HepG2 (cell line): ENCODE results near the gene ZFP1. TPM values are rescaled to one million over a fixed set of nuclear protein-coding genes. Genes with fewer than 3 reads are reported as not detected.
A peak's percentile ranks its signal among the peaks of the same experiment; 100 is the strongest.

Source experiments
- ARNTL ChIP-seq: sonication (generic); formaldehyde crosslinking; IDR thresholded peaks from 2 replicates; pipeline ENCODE4 v1.4.0; 2020; ENCODE audit warnings: mild to moderate bottlenecking, missing genetic modification reagents
- ERF ChIP-seq: IDR thresholded peaks from 2 replicates; pipeline ENCODE4 v1.6.1; 2018; ENCODE audit warnings: missing biosample characterization, missing genetic modification reagents
- GATAD2A ChIP-seq: IDR thresholded peaks from 2 replicates; pipeline ENCODE4 v1.6.1; 2016
- NKX3-1 ChIP-seq: sonication (generic); formaldehyde crosslinking; IDR thresholded peaks from 2 replicates; pipeline ENCODE4 v1.5.0; 2020; ENCODE audit warnings: missing genetic modification reagents
- TBX2 ChIP-seq: sonication (generic); formaldehyde crosslinking; IDR thresholded peaks from 2 replicates; pipeline ENCODE4 v1.5.0; 2020; ENCODE audit warnings: missing genetic modification reagents, mild to moderate bottlenecking, borderline replicate concordance
- ZNF251 ChIP-seq: sonication (generic); formaldehyde crosslinking; IDR thresholded peaks from 2 replicates; pipeline ENCODE4 v1.9.0; 2021; ENCODE audit warnings: mild to moderate bottlenecking, missing genetic modification reagents
- ZNF660 ChIP-seq: sonication (generic); formaldehyde crosslinking; IDR thresholded peaks from 2 replicates; pipeline ENCODE4 v1.5.1; 2020; ENCODE audit warnings: mild to moderate bottlenecking, low read depth, missing genetic modification reagents, borderline replicate concordance
- polyA plus RNA-seq, 8 experiments: library from polyadenylated mRNA; depleted of rRNA in 3 of 8; stranded (reverse) in 7 of 8; unstranded in 1 of 8; fragments of >200 nt; fragmentation: Illumina TruSeq in 4 of 8; extraction: Trizol in 4 of 8; gene quantifications; 2 replicates each; pipeline versions ENCODE4 v1.2.1 to v1.2.3, GENCODE V29; 2011 to 2016; ENCODE audit warnings: low read depth in 4 of 8, missing spikeins in 1 of 8, mixed read lengths in 1 of 8; ENCODE audit not compliant: insufficient read depth in 1 of 8
- total RNA-seq, 5 experiments: library from RNA; depleted of rRNA; stranded (reverse); fragments of >200 nt; fragmentation: Illumina TruSeq; extraction: Trizol; gene quantifications; 2 replicates each; pipeline ENCODE4 v1.2.3, GENCODE V29; 2016; ENCODE audit warnings: low read depth in 1 of 5
- TF ChIP-seq, protein P1 (sequence below): sonication (generic); formaldehyde crosslinking; IDR thresholded peaks from 2 replicates; pipeline ENCODE4 v1.4.0; 2020; ENCODE audit warnings: missing genetic modification reagents
- TF ChIP-seq, protein P2 (sequence below): sonication (generic); formaldehyde crosslinking; IDR thresholded peaks from 2 replicates; pipeline ENCODE4 v1.4.0; 2020; ENCODE audit warnings: missing genetic modification reagents
- TF ChIP-seq, protein P3 (sequence below): sonication (generic); formaldehyde crosslinking; IDR thresholded peaks from 2 replicates; pipeline ENCODE4 v1.4.0; 2020; ENCODE audit warnings: mild to moderate bottlenecking, missing genetic modification reagents
- TF ChIP-seq, protein P4 (sequence below): sonication (generic); formaldehyde crosslinking; conservative IDR thresholded peaks from 2 replicates; pipeline ENCODE4 v1.4.0; 2020; ENCODE audit warnings: mild to moderate bottlenecking, missing genetic modification reagents, moderate library complexity
- TF ChIP-seq, protein P5 (sequence below): sonication (generic); formaldehyde crosslinking; IDR thresholded peaks from 2 replicates; pipeline ENCODE4 v1.5.1; 2020; ENCODE audit warnings: mild to moderate bottlenecking, moderate library complexity, missing genetic modification reagents

ZFP1 gene
- total and polyA plus RNA-seq, 2 of the 13 experiments (the other 11 are each of a cell fraction or from before 2014, with no cell fraction given): 8.3 to 14.0 TPM

DNA sequence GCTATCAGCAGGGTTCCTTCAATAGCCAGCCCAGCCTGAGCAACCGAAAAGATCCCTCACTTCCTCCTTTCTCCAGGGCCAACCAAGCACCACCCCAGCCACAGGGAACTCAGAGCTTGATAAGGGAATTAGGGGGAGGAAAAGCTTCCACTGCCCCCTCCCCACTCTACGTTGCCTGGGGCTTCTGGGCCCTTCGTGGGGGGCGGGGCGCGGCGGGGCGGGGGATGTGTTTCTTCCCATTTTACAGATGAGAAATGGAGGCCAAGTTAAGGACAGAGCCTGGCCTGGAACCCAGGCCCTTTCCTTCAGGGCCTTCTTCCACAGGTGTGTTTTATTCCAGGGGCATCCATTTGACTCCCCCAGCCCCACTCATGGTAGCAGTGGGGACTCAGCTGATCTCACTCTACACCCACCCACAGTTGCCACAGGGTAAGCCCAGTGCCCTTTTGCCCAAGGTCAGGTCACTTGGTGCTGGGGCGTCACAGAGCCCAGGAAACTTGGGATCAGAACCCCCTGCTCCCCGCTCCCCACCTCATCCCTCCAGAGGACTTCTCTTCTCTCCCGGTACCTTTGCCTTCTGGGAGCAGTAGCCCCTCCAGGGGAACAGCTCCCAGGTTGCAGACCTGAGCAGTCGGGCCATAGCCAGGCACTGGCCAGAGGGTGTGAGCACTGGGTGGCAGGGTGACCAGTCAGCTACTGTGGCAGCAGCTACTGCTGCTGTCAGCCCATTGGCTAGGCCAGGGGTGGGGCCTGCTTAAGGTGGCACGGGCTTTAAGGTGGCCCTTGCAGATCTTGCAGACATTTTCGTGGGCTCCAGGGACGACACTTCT is 32.0 kb upstream of the ZFP1 start, which contains the start of gene LDHD (continued):
- TF ChIP-seq, protein P1, sequence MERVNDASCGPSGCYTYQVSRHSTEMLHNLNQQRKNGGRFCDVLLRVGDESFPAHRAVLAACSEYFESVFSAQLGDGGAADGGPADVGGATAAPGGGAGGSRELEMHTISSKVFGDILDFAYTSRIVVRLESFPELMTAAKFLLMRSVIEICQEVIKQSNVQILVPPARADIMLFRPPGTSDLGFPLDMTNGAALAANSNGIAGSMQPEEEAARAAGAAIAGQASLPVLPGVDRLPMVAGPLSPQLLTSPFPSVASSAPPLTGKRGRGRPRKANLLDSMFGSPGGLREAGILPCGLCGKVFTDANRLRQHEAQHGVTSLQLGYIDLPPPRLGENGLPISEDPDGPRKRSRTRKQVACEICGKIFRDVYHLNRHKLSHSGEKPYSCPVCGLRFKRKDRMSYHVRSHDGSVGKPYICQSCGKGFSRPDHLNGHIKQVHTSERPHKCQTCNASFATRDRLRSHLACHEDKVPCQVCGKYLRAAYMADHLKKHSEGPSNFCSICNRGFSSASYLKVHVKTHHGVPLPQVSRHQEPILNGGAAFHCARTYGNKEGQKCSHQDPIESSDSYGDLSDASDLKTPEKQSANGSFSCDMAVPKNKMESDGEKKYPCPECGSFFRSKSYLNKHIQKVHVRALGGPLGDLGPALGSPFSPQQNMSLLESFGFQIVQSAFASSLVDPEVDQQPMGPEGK (CRISPR knock-in tag): peak; percentile 64
- TF ChIP-seq ZNF251 (CRISPR knock-in tag) (no peak), GATAD2A (CRISPR knock-in tag) (peak; percentile 67), ARNTL (no peak), ZNF660 (CRISPR knock-in tag) (no peak), NKX3-1 (CRISPR knock-in tag) (0 out of 2 replicates have a peak, but pooled peaks have one; percentile 11), TBX2 (CRISPR knock-in tag) (peak; percentile 60; the same call in 1 of the 2 replicates), ERF (CRISPR knock-in tag) (peak; percentile 88)
- TF ChIP-seq, protein P2, sequence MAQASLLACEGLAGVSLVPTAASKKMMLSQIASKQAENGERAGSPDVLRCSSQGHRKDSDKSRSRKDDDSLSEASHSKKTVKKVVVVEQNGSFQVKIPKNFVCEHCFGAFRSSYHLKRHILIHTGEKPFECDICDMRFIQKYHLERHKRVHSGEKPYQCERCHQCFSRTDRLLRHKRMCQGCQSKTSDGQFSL (CRISPR knock-in tag): no peak
- TF ChIP-seq, protein P3, sequence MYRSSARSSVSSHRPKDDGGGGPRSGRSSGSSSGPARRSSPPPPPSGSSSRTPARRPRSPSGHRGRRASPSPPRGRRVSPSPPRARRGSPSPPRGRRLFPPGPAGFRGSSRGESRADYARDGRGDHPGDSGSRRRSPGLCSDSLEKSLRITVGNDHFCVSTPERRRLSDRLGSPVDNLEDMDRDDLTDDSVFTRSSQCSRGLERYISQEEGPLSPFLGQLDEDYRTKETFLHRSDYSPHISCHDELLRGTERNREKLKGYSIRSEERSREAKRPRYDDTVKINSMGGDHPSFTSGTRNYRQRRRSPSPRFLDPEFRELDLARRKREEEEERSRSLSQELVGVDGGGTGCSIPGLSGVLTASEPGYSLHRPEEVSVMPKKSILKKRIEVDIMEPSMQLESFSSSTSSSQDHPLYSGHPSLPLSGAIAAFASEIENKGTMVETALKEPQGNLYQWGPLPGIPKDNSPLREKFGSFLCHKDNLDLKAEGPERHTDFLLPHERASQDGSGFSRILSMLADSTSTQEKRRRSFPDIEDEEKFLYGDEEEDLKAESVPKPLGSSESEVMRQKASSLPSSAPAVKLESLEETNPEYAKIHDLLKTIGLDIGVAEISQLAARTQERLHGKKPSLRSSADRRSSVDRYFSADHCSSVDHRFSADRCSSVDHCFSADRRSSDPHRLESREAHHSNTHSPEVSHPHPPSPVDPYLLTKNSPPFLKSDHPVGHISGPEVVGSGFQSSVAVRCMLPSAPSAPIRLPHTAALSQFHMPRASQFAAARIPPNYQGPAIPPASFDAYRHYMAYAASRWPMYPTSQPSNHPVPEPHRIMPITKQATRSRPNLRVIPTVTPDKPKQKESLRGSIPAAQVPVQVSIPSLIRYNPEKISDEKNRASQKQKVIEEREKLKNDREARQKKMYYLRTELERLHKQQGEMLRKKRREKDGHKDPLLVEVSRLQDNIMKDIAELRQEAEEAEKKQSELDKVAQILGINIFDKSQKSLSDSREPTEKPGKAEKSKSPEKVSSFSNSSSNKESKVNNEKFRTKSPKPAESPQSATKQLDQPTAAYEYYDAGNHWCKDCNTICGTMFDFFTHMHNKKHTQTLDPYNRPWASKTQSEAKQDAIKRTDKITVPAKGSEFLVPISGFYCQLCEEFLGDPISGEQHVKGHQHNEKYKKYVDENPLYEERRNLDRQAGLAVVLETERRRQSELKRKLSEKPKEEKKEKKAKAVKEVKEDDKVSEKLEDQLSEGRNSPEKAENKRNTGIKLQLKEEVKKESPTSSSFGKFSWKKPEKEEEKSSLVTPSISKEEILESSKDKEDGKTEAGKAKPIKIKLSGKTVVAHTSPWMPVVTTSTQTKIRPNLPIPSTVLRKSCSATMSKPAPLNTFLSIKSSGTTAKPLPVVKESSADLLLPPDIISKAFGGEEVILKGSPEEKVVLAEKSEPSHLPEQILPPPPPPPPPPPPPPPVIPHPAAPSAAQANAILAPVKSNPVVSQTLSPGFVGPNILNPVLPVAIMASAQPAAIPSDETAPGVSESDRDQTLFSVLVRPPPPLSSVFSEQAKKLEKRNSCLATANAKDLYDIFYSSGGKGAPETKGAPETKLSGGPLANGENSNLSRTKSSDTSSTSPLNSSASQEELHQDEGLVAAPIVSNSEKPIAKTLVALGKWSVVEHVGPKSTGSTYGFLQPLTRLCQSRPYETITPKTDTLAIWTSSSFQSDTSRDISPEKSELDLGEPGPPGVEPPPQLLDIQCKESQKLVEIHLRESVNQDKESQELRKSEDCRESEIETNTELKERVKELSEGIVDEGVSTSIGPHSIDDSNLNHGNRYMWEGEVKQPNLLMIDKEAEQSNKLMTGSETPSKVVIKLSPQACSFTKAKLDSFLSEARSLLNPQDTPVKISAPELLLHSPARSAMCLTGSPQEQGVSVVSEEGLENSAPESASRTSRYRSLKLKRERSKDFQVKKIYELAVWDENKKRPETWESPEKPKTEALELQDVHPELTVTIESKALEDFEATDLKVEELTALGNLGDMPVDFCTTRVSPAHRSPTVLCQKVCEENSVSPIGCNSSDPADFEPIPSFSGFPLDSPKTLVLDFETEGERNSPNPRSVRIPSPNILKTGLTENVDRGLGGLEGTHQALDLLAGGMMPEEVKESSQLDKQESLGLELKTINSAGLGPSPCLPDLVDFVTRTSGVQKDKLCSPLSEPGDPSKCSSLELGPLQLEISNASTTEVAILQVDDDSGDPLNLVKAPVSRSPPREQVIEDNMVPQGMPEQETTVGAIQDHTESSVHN (CRISPR knock-in tag): peak; percentile 59; the same call in 1 of the 2 replicates
- TF ChIP-seq, protein P4, sequence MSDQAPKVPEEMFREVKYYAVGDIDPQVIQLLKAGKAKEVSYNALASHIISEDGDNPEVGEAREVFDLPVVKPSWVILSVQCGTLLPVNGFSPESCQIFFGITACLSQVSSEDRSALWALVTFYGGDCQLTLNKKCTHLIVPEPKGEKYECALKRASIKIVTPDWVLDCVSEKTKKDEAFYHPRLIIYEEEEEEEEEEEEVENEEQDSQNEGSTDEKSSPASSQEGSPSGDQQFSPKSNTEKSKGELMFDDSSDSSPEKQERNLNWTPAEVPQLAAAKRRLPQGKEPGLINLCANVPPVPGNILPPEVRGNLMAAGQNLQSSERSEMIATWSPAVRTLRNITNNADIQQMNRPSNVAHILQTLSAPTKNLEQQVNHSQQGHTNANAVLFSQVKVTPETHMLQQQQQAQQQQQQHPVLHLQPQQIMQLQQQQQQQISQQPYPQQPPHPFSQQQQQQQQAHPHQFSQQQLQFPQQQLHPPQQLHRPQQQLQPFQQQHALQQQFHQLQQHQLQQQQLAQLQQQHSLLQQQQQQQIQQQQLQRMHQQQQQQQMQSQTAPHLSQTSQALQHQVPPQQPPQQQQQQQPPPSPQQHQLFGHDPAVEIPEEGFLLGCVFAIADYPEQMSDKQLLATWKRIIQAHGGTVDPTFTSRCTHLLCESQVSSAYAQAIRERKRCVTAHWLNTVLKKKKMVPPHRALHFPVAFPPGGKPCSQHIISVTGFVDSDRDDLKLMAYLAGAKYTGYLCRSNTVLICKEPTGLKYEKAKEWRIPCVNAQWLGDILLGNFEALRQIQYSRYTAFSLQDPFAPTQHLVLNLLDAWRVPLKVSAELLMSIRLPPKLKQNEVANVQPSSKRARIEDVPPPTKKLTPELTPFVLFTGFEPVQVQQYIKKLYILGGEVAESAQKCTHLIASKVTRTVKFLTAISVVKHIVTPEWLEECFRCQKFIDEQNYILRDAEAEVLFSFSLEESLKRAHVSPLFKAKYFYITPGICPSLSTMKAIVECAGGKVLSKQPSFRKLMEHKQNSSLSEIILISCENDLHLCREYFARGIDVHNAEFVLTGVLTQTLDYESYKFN: peak; percentile 41
- TF ChIP-seq, protein P5, sequence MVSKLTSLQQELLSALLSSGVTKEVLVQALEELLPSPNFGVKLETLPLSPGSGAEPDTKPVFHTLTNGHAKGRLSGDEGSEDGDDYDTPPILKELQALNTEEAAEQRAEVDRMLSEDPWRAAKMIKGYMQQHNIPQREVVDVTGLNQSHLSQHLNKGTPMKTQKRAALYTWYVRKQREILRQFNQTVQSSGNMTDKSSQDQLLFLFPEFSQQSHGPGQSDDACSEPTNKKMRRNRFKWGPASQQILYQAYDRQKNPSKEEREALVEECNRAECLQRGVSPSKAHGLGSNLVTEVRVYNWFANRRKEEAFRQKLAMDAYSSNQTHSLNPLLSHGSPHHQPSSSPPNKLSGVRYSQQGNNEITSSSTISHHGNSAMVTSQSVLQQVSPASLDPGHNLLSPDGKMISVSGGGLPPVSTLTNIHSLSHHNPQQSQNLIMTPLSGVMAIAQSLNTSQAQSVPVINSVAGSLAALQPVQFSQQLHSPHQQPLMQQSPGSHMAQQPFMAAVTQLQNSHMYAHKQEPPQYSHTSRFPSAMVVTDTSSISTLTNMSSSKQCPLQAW (CRISPR knock-in tag): peak; percentile 62
